Stimulated activated CD4-positive, alpha-beta T cell treated with anti-CD3 and anti-CD28 coated beads, TNF-alpha, amount 100 ng/mL, for 24 hours (primary cell): ENCODE measurements around the gene RCAN2.
"Not testable (repeated sequence)": the region's sequence is repeated elsewhere in the genome, so short reads cannot be mapped to it uniquely, and the experiment has no call there.

Experiments used
- DNase-seq, 3 experiments: peaks; one replicate each; pipeline ENCODE4 v3.0.0-alpha.2; 2020; ENCODE audit warnings: low read depth in 3 of 3

RCAN2 gene

GRCh38 chr6:46440141-46440540 is 51.1 kb downstream of the RCAN2 start:
- no peak for DNase-seq

GRCh38 chr6:46438245-46438644 is 53.0 kb downstream of the RCAN2 start:
- no peak for DNase-seq

DNA sequence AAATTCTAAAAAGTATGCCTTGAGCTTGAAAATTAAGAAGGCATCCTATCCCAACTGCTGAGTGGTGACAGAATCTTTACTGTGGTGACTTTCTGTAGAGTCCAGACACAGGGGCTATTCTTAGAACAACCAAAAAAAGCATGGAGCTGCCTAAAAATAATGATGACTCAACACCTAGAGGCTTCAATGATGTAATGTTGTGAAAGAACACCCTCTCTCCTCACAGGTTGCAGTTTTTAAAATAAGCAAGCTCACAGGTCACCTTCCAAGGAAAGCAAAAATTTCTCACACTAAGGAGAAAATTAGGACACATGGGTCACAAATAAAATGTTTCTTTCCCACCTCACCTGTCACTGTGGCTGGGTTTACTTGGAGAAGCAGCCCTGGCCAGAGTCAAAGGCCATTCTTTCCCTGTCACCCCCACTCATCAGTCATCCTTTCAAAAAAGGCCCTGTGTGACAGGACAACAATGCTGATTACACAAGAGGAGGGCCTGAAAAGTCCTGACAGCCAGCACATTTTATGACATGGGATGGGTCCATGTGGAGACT is 53.5 kb downstream of the RCAN2 start:
- DNase-seq = no peak

- DNase-seq = no peak
Measured at GRCh38 chr6:46422619-46423018, 68.6 kb downstream of the RCAN2 start.

DNA sequence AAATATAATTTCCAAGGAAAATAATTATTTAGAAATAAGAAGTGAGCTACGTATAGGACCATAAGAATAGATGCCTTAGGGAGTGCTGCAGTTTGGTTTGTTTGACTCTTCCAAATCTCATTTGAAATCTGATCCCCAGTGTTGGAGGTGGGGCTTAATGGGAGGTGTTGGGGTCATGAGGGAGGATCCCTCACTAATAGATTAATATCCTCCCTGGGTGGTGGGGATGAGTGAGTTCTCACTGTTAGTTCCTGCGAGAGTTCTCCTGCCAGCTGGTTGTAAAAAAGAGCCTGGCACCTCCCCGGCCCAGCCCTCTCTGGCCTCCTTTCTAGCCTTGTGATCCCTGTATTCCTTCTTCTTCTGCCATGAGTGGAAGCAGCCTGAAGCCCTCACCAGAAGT is 69.3 kb downstream of the RCAN2 start:
- no peak for DNase-seq

DNA sequence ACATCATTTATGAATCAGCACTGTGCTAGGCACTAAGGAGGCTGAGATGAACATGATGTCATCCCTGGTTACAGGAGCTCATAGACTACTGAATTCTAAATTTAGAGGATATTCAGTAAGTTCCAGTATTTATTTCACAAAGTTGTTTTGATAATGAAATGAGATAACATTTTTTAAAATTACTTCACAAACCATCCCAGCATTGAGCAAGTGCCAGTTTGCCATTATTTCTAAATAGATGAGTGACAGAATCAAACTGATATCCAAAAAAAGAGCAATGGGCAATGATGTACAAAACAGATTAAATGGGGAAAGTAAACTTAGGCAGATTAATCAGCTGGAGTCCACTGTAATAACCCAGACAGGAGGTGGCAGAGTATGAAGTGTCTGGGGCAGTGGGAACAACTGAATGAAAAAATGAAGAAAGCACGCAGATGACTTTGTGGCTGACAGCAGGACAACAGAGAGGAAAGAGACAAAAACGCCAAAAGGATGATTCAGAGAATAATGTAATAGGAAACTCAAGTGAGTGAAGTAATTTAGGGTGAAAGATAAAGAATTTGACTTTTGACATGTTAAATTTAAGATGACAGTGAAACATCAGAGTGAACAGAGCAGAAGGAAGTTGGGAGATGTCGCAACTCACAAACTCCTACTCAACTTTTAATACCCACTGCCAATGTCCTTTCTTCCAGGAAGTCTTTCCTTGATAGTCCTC is 70.2 kb downstream of the RCAN2 start:
- DNase-seq = no peak

DNA sequence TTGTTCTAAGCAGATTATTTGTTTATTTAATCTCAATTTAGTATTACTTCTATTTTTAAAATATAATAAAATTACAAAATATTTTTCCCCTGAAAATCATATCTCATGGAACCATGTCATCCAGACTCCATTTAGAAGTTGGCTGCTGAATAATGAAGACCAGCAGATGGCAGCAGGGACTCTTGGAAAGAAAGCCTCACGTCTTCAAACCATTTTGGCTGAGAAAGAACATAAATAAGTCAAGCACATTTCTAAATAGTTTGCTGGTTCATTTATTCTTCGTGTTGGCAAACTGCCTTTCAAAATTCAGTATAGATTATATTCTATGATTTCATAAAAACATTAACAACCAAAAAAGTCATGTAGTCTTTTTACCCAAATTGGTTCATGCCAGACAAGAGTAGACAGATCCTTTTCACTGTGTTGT is 71.7 kb downstream of the RCAN2 start:
- DNase-seq = peak in 1 of 3 experiments; percentile 3

GRCh38 chr6:46414398-46414797 is 76.9 kb downstream of the RCAN2 start:
- no peak for DNase-seq

- no peak for DNase-seq
Measured at GRCh38 chr6:46412662-46413061, 78.6 kb downstream of the RCAN2 start.

DNA sequence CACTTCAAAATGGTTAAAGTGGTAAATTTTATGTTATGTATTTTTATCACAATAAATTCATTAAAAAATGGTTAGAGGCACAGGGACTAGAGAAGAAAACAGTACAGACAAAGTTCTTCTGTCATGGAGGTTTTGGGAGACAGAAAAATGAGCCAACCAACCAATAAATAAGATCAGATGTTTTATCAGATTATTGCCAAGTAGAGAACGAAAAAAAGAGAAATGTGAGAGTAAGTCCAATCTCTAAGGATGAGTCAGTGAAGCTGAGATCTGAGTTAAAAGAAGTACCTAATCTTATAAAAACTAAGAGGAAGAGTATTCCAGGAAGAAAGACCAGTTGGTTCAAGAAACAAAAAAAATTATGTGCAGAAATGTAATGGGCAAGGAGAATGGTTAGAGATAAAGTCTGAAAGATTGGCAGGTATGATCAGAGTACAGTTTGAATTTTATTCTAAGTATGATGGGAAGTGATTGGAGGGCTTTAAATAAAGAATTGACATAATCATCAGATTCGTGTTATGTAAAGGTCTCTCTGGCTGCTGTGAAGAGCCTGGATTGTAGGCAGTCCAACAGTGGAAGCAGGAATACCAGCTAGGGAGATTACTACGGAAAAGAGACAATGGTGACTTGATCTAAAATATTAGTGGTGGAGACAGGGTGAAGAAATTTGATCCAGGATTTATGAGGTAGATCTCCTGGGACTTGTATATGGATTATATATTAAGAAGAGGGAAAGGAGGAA is 79.6 kb downstream of the RCAN2 start:
- DNase-seq = no peak

- DNase-seq = no peak
Measured at GRCh38 chr6:46410334-46410953, 80.8 kb downstream of the RCAN2 start.

- no peak for DNase-seq
Measured at GRCh38 chr6:46407776-46408530, 83.3 kb downstream of the RCAN2 start.

DNA sequence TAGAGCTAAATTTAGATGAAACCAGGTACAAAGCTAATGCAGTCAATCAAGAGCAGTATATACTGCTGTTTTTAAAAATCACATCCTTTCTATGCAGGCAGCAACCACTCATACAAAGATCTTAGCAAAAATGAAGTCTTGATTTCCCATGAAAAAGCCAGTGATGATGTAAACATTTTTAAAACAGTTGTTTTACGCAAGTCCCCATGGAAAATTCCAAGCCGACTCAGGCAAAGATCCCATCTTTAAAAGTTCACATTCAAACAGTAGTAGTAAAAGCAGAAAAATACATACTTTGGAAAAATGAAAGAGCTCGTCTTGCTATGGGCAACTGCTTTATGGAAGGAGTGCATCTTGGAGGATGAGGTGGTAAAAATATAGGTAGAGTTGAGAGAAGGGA is 84.0 kb downstream of the RCAN2 start:
- no peak for DNase-seq

GRCh38 chr6:46405620-46406180 is 85.5 kb downstream of the RCAN2 start:
- not testable (repeated sequence) for DNase-seq

DNA sequence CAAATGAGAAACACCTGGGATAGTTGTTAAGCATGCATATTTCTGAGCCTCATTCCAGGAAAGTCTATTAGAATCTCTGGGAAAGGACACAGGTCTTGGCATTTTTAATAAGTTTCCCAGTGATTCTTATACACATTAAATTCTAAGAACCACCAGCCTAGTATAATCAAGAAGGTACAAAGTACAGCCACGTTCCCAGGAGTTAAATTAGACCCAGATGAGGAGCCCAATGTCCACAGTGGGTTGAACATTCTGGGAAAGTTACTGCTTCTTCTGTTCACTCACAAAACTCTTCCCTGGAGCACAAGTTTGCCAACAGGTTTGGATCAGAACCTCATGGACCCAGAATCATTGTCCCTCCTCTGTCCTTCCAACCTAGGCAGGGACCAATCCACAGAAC is 90.4 kb downstream of the RCAN2 start:
- DNase-seq = no peak

GRCh38 chr6:46395530-46395929 is 95.7 kb downstream of the RCAN2 start:
- no peak for DNase-seq

- DNase-seq = no peak
Measured at GRCh38 chr6:46393940-46394337, 97.3 kb downstream of the RCAN2 start.

- DNase-seq = no peak
Measured at GRCh38 chr6:46393161-46393939, 97.9 kb downstream of the RCAN2 start.

DNA sequence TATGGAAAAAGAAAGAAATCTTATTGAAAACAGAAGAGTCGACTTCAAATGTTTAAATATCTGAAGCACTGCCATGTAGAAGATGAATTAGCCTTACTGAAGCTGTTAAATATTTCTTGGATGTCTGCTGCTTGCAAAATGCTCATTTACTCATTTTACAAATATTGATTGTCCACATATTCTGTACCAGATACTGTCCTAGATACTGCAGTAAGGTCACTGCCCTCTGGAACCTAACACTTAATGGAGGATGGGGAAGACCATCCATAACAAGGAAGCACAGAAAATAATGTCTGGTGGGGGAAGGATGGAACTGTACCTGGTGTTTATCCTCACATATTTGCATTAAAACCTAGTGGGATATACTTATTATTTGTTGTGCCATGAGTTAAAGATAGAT is 99.0 kb downstream of the RCAN2 start:
- DNase-seq = no peak

DNA sequence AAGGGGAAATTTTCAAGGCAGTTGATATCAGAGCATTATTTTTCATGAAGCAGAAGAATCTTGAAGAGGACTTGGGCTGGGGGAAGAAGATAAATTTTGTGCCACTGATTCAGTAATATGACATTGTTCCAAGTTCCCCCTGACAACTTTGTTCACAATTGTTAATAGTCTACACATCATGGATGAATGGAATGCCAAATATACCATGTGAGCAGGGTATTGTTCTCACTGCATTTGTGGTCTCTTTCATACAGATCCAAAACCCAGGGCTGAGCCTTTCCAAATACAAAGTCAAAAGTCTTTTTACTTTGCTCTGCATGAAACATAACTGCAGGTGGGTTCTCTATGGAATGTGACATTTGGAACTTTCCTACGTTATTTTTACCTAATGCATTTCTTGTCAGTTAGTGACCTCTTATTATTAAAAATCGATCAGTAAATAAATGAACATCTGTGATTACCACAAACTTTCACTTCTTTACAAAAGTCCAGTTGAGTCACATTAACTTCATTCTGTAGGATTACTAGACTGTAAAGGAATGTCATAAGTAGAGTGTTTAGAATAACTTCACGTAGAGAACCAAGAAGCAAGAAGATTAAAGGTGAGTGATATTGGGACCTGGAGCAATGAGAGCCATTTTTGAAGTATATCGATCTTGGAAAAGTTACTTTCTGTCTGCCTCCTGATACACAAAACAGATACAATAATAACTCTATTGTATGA is 100.9 kb downstream of the RCAN2 start:
- no peak for DNase-seq
